Measurements from ENCODE around the gene TJP1.
"Not testable (repeated sequence)": the region's sequence is repeated elsewhere in the genome, so short reads cannot be mapped to it uniquely, and the experiment has no call there.

TJP1 gene

GRCh38 chr15:29785642-29786041 lies 36.6 kb downstream of the TJP1 start:
- no peak for ATAC-seq (replicated peaks; ENCODE audit: extremely low read depth, poor library complexity, severe bottlenecking)
- Mint-ChIP-seq H3K4me3 (no peak overlapping the region), H3K4me1 (no peaks in the 10 kb centered on the region), H3K36me3 (ENCODE audit: insufficient read depth) (no peaks in the 10 kb centered on the region), H3K27me3 (peaks cover 4% of the 10 kb centered on the region), H3K27ac (ENCODE audit: low read depth) (no peak overlapping the region), H3K9me3 (peaks cover 3% of the 10 kb centered on the region)
- no peak for DNase-seq (ENCODE audit: low spot score in 2 of 2)

GRCh38 chr15:29785136-29785535 lies 37.1 kb downstream of the TJP1 start:
- no peak overlapping the region for H3K4me3 Mint-ChIP-seq
- no peaks in the 10 kb centered on the region for H3K27me3 Mint-ChIP-seq
- no peaks in the 10 kb centered on the region for H3K36me3 Mint-ChIP-seq (ENCODE audit: insufficient read depth)
- H3K4me1 Mint-ChIP-seq, result no peaks in the 10 kb centered on the region
- no peak overlapping the region for H3K27ac Mint-ChIP-seq (ENCODE audit: low read depth)
- peaks cover 5% of the 10 kb centered on the region for H3K9me3 Mint-ChIP-seq
- no peak for ATAC-seq (replicated peaks; ENCODE audit: extremely low read depth, poor library complexity, severe bottlenecking)
- no peak for DNase-seq (ENCODE audit: low spot score in 2 of 2)

- no peak overlapping the region for H3K27ac Mint-ChIP-seq (ENCODE audit: low read depth)
- H3K4me3 Mint-ChIP-seq, result no peak overlapping the region
- no peaks in the 10 kb centered on the region for H3K4me1 Mint-ChIP-seq
- DNase-seq (ENCODE audit: low spot score in 2 of 2) (no peak), ATAC-seq (replicated peaks; ENCODE audit: extremely low read depth, poor library complexity, severe bottlenecking) (no peak)
- no peaks in the 10 kb centered on the region for H3K36me3 Mint-ChIP-seq (ENCODE audit: insufficient read depth)
- H3K9me3 Mint-ChIP-seq, result peaks cover 5% of the 10 kb centered on the region
- no peaks in the 10 kb centered on the region for H3K27me3 Mint-ChIP-seq
Observed at GRCh38 chr15:29784413-29784812, 37.9 kb downstream of the TJP1 start.

GRCh38 chr15:29782816-29783215 lies 39.5 kb downstream of the TJP1 start:
- H3K4me3 Mint-ChIP-seq; H3K9me3 Mint-ChIP-seq; ATAC-seq (replicated peaks; ENCODE audit: extremely low read depth, poor library complexity, severe bottlenecking); H3K27me3 Mint-ChIP-seq; DNase-seq (ENCODE audit: low spot score in 2 of 2); H3K36me3 Mint-ChIP-seq (ENCODE audit: insufficient read depth); H3K4me1 Mint-ChIP-seq; H3K27ac Mint-ChIP-seq (ENCODE audit: low read depth): not testable (repeated sequence)

GRCh38 chr15:29778382-29778781 lies 43.9 kb downstream of the TJP1 start:
- no peak for DNase-seq (ENCODE audit: low spot score in 2 of 2)
- H3K27ac Mint-ChIP-seq (ENCODE audit: low read depth), result no peak overlapping the region
- H3K4me1 Mint-ChIP-seq, result no peaks in the 10 kb centered on the region
- ATAC-seq (replicated peaks; ENCODE audit: extremely low read depth, poor library complexity, severe bottlenecking), result no peak
- H3K9me3 Mint-ChIP-seq, result peaks cover 5% of the 10 kb centered on the region
- no peak overlapping the region for H3K4me3 Mint-ChIP-seq
- H3K36me3 Mint-ChIP-seq (ENCODE audit: insufficient read depth), result no peaks in the 10 kb centered on the region
- H3K27me3 Mint-ChIP-seq, result peaks cover 22% of the 10 kb centered on the region

- DNase-seq (ENCODE audit: low spot score in 2 of 2) (no peak), ATAC-seq (replicated peaks; ENCODE audit: extremely low read depth, poor library complexity, severe bottlenecking) (no peak)
- Mint-ChIP-seq H3K4me1 (no peaks in the 10 kb centered on the region), H3K27ac (ENCODE audit: low read depth) (no peak overlapping the region), H3K36me3 (ENCODE audit: insufficient read depth) (no peaks in the 10 kb centered on the region), H3K4me3 (no peak overlapping the region), H3K9me3 (peaks cover 5% of the 10 kb centered on the region), H3K27me3 (peaks cover 22% of the 10 kb centered on the region)
Observed at GRCh38 chr15:29776859-29777258, 45.4 kb downstream of the TJP1 start.

- Mint-ChIP-seq H3K4me3 (no peak overlapping the region), H3K27ac (ENCODE audit: low read depth) (no peak overlapping the region), H3K36me3 (ENCODE audit: insufficient read depth) (no peaks in the 10 kb centered on the region), H3K27me3 (peaks cover 22% of the 10 kb centered on the region), H3K4me1 (no peaks in the 10 kb centered on the region), H3K9me3 (no peaks in the 10 kb centered on the region)
- no peak for ATAC-seq (replicated peaks; ENCODE audit: extremely low read depth, poor library complexity, severe bottlenecking)
- no peak for DNase-seq (ENCODE audit: low spot score in 2 of 2)
Observed at GRCh38 chr15:29774900-29775299, 47.4 kb downstream of the TJP1 start.

- peaks cover 22% of the 10 kb centered on the region for H3K27me3 Mint-ChIP-seq
- no peak overlapping the region for H3K4me3 Mint-ChIP-seq
- ATAC-seq (replicated peaks; ENCODE audit: extremely low read depth, poor library complexity, severe bottlenecking) (no peak), DNase-seq (ENCODE audit: low spot score in 2 of 2) (no peak)
- no peaks in the 10 kb centered on the region for H3K9me3 Mint-ChIP-seq
- no peak overlapping the region for H3K27ac Mint-ChIP-seq (ENCODE audit: low read depth)
- no peaks in the 10 kb centered on the region for H3K36me3 Mint-ChIP-seq (ENCODE audit: insufficient read depth)
- no peaks in the 10 kb centered on the region for H3K4me1 Mint-ChIP-seq
Observed at GRCh38 chr15:29773816-29774215, 48.5 kb downstream of the TJP1 start.

GRCh38 chr15:29773000-29773399 lies 49.3 kb downstream of the TJP1 start:
- DNase-seq (ENCODE audit: low spot score in 2 of 2) (no peak), ATAC-seq (replicated peaks; ENCODE audit: extremely low read depth, poor library complexity, severe bottlenecking) (no peak)
- Mint-ChIP-seq H3K9me3 (no peaks in the 10 kb centered on the region), H3K27me3 (peaks cover 26% of the 10 kb centered on the region), H3K36me3 (ENCODE audit: insufficient read depth) (no peaks in the 10 kb centered on the region), H3K27ac (ENCODE audit: low read depth) (no peak overlapping the region), H3K4me3 (no peak overlapping the region), H3K4me1 (no peaks in the 10 kb centered on the region)

GRCh38 chr15:29770796-29771195 lies 51.5 kb downstream of the TJP1 start:
- H3K4me1 Mint-ChIP-seq, result no peaks in the 10 kb centered on the region
- no peaks in the 10 kb centered on the region for H3K36me3 Mint-ChIP-seq (ENCODE audit: insufficient read depth)
- no peak for ATAC-seq (replicated peaks; ENCODE audit: extremely low read depth, poor library complexity, severe bottlenecking)
- no peak overlapping the region for H3K27ac Mint-ChIP-seq (ENCODE audit: low read depth)
- H3K27me3 Mint-ChIP-seq, result peaks cover 39% of the 10 kb centered on the region
- no peak overlapping the region for H3K4me3 Mint-ChIP-seq
- DNase-seq (ENCODE audit: low spot score in 2 of 2), result no peak
- no peaks in the 10 kb centered on the region for H3K9me3 Mint-ChIP-seq

GRCh38 chr15:29765898-29766527 lies 56.3 kb downstream of the TJP1 start:
- Mint-ChIP-seq H3K27me3 (peaks cover 17% of the 10 kb centered on the region), H3K4me1 (no peaks in the 10 kb centered on the region), H3K36me3 (ENCODE audit: insufficient read depth) (no peaks in the 10 kb centered on the region), H3K4me3 (no peak overlapping the region), H3K27ac (ENCODE audit: low read depth) (no peak overlapping the region), H3K9me3 (no peaks in the 10 kb centered on the region)
- ATAC-seq (replicated peaks; ENCODE audit: extremely low read depth, poor library complexity, severe bottlenecking), result no peak
- DNase-seq (ENCODE audit: low spot score in 2 of 2), result no peak

GRCh38 chr15:29765234-29765841 lies 56.9 kb downstream of the TJP1 start:
- Mint-ChIP-seq H3K36me3 (ENCODE audit: insufficient read depth) (no peaks in the 10 kb centered on the region), H3K4me1 (no peaks in the 10 kb centered on the region), H3K4me3 (no peak overlapping the region), H3K27ac (ENCODE audit: low read depth) (no peak overlapping the region), H3K27me3 (peaks cover 17% of the 10 kb centered on the region), H3K9me3 (no peaks in the 10 kb centered on the region)
- ATAC-seq (replicated peaks; ENCODE audit: extremely low read depth, poor library complexity, severe bottlenecking) (no peak), DNase-seq (ENCODE audit: low spot score in 2 of 2) (no peak)

GRCh38 chr15:29759596-29759995 lies 62.7 kb downstream of the TJP1 start:
- DNase-seq (ENCODE audit: low spot score in 2 of 2) (no peak), ATAC-seq (replicated peaks; ENCODE audit: extremely low read depth, poor library complexity, severe bottlenecking) (no peak)
- no peaks in the 10 kb centered on the region for H3K36me3 Mint-ChIP-seq (ENCODE audit: insufficient read depth)
- H3K27me3 Mint-ChIP-seq, result peaks cover 6% of the 10 kb centered on the region
- no peaks in the 10 kb centered on the region for H3K4me1 Mint-ChIP-seq
- H3K4me3 Mint-ChIP-seq, result no peak overlapping the region
- no peaks in the 10 kb centered on the region for H3K9me3 Mint-ChIP-seq
- H3K27ac Mint-ChIP-seq (ENCODE audit: low read depth), result no peak overlapping the region
